RKO (cell line): ENCODE results near the gene PLEKHM2.

Experiments used
- DNase-seq: peaks from one replicate; pipeline ENCODE4 v3.0.0-alpha.2; 2016; ENCODE audit warnings: low spot score

The PLEKHM2 gene

DNA sequence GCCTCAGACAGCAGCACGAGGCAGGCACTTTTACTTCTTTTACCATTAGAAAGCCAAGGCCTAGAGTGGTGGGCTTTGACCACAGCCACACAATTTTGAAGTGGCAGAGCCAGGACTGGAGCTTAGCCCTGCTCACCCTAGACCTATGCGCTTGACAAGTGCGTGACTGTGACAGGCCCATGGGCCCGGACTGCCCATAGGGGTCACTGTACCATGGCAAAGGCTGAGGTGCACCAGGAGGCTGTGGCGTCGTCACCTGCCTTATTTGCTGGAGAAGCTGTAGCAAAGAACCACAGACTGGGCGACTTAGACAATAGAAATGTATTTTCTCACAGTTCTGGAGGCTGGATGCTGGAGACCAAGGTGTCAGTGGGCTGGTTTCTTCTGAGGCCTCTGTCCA, 55.6 kb downstream of the PLEKHM2 start:
- DNase-seq: no peak

- DNase-seq: peak; percentile 65
These were observed 57.1 kb downstream of the PLEKHM2 start for GRCh38 chr1:15740924-15741850.

DNA sequence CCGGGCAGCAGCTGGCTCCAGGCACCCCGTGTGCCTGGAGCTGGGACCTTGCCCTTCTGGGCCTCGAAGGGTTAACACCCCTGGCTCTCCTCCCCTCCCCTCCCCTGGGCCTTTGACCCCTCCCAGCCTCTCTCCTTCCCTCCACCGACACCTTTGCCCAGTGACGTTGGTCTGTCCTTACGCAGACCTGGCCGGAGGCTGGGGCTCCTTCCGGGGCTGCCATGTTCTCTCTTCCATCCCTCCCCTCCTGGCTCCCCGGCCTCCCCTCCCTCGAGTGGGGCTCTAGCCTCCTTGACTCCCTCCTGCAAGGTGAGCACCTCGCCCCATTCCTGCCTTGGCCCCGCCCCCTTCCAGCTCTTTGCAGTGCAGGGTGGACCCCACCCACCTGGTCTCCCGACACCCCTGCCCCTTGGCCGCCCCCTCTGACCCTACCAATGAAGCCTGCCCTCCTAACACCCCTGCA, 58.2 kb downstream of the PLEKHM2 start, which contains the start of gene TMEM82:
TSS of gene TMEM82 (plus strand) at position 161 of the 463 bp plus-strand sequence. CDS start at position 222, 61 bp downstream.
- no peak for DNase-seq

DNA sequence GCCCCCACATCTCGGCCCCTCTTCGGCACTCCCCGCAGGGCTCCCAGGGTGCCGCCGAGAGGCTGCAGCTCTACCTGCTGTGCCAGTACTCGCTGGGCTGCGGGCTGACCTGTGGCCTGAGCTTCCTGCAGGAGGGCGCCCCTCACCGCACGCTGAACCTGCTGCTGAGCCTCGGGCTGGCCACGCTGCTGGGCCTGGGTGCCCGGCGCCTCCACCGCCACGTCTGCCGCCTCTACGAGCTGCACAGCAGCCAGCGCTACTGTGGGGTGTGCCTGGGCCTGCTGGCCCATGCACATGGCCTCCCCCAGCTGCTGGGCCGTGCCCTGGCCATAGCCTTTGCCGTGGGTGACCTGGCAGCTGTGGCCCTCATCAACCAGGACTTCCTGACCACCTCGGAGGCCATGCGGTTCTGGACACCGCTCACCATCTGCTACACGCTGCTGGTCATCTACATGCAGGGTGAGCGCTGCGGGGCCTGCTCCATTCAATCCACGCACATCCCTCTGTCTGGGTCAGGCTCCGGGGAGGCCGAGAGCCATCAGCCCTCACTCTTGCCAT, 60.1 kb downstream of the PLEKHM2 start:
- no peak for DNase-seq

DNA sequence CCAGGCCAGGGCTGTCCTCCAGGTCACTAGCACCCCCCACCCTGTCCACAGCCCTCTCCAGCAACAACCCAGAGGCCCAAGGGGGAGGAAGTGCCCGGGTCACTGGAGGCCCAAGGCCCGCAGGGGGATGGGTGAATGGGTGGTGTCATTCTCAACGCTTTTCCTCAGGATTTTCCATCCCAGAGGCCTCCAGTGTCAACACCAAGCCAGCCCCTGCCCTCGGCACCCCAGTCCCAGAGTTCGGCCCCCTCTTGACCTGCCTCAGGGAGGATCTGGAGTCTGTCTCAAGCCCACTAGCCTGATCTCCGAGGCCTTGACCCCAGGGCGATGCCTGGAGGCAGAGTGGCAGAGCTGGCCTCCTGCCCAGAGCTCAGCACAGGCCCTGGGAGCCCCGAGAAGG, 63.3 kb downstream of the PLEKHM2 start:
- DNase-seq: no peak

GRCh38 chr1:15748264-15748663, 64.1 kb downstream of the PLEKHM2 start:
- no peak for DNase-seq

GRCh38 chr1:15748690-15749398, 64.7 kb downstream of the PLEKHM2 start:
- no peak for DNase-seq

- no peak for DNase-seq
These were observed 65.5 kb downstream of the PLEKHM2 start for GRCh38 chr1:15749399-15750291.

DNA sequence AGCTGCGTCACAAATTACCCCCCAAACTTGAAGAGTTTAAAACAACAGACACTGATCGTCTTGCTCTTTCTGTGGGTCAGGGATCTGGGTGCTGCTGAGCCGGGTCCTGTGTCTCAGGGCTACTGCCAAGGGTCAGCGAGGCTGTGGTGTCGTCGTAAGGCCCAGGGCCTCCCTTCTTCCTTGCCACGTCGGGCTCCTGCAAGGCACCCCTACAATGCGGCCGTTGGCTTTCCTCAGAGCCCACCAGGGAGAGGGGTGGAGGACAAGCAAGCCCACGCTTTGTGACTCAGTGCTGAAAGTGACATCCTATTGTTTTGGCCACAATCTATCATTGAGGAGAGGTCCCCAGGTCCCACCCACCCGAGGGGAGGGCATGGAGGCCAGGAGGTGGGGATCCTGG, 66.8 kb downstream of the PLEKHM2 start:
- DNase-seq: no peak

DNA sequence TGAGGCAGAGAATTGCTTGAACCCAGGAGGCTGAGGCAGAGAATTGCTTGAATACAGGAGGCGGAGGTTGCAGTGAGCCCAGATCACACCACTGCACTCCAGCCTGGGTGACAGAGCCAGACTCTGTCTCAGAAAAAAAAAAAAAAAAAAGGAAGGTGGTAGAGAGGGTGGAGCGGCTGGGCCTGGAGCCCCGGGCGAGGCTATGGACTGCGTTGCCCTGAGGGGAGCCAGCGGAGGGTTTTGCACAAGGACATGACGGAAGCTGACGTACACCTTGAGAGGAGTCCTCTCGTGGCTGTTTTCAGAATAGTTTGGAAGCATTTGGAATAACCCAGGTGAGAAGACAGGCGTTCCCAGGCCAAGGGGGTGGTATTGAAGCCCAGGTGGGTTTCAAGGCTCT, 67.6 kb downstream of the PLEKHM2 start:
- no peak for DNase-seq

- DNase-seq: no peak
These were observed 69.7 kb downstream of the PLEKHM2 start for GRCh38 chr1:15753776-15754175.

DNA sequence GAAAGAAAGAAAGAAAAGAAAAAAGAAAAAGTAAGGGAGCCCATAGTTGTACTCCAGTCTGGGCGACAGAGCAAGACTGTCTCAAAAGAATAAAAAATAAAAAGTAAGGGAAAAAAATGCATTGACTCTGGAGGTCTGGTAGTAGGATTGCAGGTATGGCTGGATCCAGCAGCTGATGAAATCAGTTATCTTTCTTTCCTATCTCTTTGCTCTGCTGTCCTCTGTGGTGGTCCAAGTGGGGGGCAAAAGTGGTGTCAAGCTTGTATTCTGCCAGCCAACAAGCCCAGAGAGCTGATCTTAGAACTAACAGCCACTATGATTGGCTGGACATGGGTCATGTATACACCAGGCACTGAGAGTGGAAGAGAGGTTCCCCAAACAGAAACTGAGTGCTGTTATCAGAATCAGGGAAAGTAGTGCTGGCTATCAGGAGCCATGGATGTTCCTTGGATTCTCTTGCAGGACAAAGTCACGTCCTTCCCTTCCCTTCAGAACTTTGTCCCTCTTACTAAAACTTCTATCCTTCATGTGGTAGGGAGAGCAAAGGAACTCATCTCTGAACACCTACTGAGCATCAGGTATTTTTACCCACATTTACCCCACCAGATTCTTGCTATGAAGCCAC, 71.0 kb downstream of the PLEKHM2 start:
- DNase-seq: no peak

- DNase-seq: no peak
These were observed 71.5 kb downstream of the PLEKHM2 start for GRCh38 chr1:15755646-15756040.

DNA sequence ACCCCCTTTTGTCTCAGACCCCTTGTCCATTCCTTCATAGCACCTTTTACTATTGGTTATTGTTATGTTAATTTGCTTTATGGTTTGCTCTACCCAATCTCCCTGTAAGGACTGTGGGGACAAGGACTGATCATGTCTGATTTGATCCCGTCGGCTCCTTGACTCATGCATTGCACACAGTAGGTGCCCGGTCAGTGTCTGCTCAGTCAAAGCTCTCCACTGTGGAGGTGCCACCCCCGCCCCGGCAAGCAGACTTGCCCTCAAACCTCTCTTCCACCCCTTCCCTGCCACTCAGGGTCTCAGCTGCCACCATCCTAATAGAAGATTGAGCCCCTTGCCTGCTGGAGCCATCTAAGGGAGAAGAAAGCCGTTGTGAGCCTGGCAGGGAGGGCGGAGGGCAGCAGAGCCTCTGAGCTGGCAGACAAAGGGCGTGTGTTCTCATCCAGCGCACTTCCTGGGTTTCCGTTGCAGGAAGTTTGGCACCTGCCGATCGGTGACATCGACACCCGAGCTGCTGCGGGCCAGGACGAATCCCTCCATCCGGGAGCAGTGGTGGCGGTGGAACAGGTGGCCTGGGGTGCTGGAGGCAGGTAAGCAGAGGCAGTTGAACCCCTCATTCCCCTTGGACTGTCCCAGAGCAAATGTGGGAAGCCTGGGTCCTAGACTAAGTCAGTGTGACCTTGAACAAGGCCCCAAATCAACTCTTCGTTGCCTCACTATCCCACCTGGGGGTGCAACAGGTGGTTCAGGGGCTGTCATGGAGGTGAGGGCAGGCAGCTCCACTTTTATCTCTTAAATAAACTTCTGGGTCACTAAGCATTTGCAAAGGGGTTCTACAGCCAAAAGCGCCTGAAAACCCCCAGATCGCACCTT, 72.3 kb downstream of the PLEKHM2 start:
- DNase-seq: peak; percentile 28

GRCh38 chr1:15757016-15757543, 73.0 kb downstream of the PLEKHM2 start:
- DNase-seq: no peak

DNA sequence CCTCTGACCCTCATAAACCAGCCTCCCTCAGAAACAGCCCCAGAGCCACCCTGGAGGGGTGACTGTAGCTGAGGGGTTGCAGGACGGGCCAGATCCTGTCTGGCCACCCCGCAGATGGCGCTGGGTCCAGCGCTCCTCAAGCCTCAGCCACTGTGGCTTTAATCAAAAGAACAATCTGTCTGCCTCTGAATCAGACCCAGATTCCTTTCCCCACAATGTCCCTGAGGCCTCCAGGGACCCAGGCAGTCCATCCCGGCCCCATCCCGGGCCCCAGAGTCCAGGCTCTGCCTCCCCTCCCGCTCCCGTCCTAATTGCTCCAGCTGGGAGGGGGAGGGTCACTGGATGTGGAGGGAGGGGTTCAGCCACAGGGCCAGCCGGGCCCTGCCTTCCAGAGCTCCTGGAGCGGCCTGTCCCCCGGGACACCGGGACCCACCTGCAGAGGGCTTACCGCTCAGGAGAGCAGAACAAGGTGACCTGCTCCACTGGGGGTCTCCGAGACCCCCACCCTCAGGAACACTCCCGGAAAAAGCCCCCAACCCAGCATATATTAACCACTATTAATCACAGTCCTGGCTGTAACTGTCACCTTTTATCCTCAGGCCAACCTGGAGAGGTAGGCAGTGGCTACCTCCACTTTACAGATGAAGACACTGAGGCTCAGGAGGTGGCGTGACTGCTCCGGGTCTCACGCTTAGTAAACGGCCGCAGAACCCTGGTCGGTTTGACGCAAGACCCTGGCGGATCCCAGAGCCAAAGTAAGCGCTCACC, 73.6 kb downstream of the PLEKHM2 start:
- no peak for DNase-seq

- no peak for DNase-seq
These were observed 74.3 kb downstream of the PLEKHM2 start, which contains the start of gene FBLIM1 for GRCh38 chr1:15758343-15758931. FBLIM1 (plus strand) TSS chr1:15758795; CDS start chr1:15764984, 6,189 bp downstream.

- DNase-seq: no peak
These were observed 75.0 kb downstream of the PLEKHM2 start for GRCh38 chr1:15758953-15759661.
